ENCODE data around the gene NR1H4.
"Not testable (repeated sequence)": the region's sequence is repeated elsewhere in the genome, so short reads cannot be mapped to it uniquely, and the experiment has no call there.

Gene NR1H4

GRCh38 chr12:100518376-100518775 lies 44.7 kb downstream of the NR1H4 start:
- DNase-seq: no peak

- no peak for DNase-seq
Measured at GRCh38 chr12:100520048-100520769, 46.5 kb downstream of the NR1H4 start.

- no peak for DNase-seq
Measured at GRCh38 chr12:100521958-100522357, 48.3 kb downstream of the NR1H4 start.

- no peak for DNase-seq
Measured at GRCh38 chr12:100528034-100528433, 54.4 kb downstream of the NR1H4 start.

- DNase-seq: no peak
Measured at GRCh38 chr12:100528471-100529127, 54.9 kb downstream of the NR1H4 start.

GRCh38 chr12:100529756-100530350 lies 56.2 kb downstream of the NR1H4 start:
- DNase-seq: no peak

GRCh38 chr12:100533376-100533775 lies 59.7 kb downstream of the NR1H4 start:
- no peak for DNase-seq

- DNase-seq: no peak
Measured at GRCh38 chr12:100534625-100535227, 61.1 kb downstream of the NR1H4 start.

GRCh38 chr12:100539202-100539601 lies 65.5 kb downstream of the NR1H4 start:
- no peak for DNase-seq

- no peak for DNase-seq
Measured at GRCh38 chr12:100544165-100544564, 70.5 kb downstream of the NR1H4 start.

- DNase-seq: no peak
Measured at GRCh38 chr12:100545092-100545491, 71.4 kb downstream of the NR1H4 start.

GRCh38 chr12:100553936-100554335 lies 80.3 kb downstream of the NR1H4 start:
- DNase-seq: no peak

- DNase-seq: no peak
Measured at GRCh38 chr12:100554608-100555077, 81.0 kb downstream of the NR1H4 start.

GRCh38 chr12:100555722-100556121 lies 82.1 kb downstream of the NR1H4 start:
- no peak for DNase-seq

GRCh38 chr12:100557357-100557756 lies 83.7 kb downstream of the NR1H4 start:
- no peak for DNase-seq

- not testable (repeated sequence) for DNase-seq
Measured at GRCh38 chr12:100559261-100559660, 85.6 kb downstream of the NR1H4 start.

- DNase-seq: no peak
Measured at GRCh38 chr12:100564090-100564489, 90.4 kb downstream of the NR1H4 start.

- no peak for DNase-seq
Measured at GRCh38 chr12:100564905-100565467, 91.3 kb downstream of the NR1H4 start.

GRCh38 chr12:100565987-100566545 lies 92.4 kb downstream of the NR1H4 start:
- no peak for DNase-seq

GRCh38 chr12:100566887-100567637 lies 93.4 kb downstream of the NR1H4 start:
- no peak for DNase-seq

- no peak for DNase-seq
Measured at GRCh38 chr12:100567945-100568344, 94.3 kb downstream of the NR1H4 start.

GRCh38 chr12:100572184-100572583 lies 98.5 kb downstream of the NR1H4 start:
- DNase-seq: no peak
